IMR-90 (cell line): Measurements from ENCODE around the gene SPIC. TPM values are rescaled to one million over a fixed set of nuclear protein-coding genes. Genes with fewer than 3 reads are reported as not detected.

Experiments used
- ATAC-seq: fragments of 200-7000 bp; cut with Tn5 transposase; 2 replicates; pipeline ENCODE4 v1.9.1; 2020; ENCODE audit warnings: low read depth, mild to moderate bottlenecking, moderate library complexity
- BruUV-seq: library from RNA; stranded (reverse); fragments of 400-500 nt; replicated peaks from 2 replicates; lab custom pipeline; 2021; lab: Mats Ljungman, UMichigan
- CTCF ChIA-PET: fragments of 300-600 bp; formaldehyde crosslinking; extraction: SDS; loops from one replicate; lab custom pipeline; 2021; ENCODE audit warnings: antibody characterized with exemption; lab: Yijun Ruan, JAX
- POLR2A ChIA-PET: fragments of 300-600 bp; sonication (Branson Sonifier 250); formaldehyde crosslinking; loops from one replicate; lab custom pipeline; 2022; ENCODE audit warnings: antibody characterized with exemption; ENCODE audit not compliant: unreplicated experiment; lab: Charles Lee
- DNase-seq: peaks from one replicate; pipeline ENCODE4 v3.0.0; 2013
- H2AFZ ChIP-seq: replicated peaks from 2 replicates; pipeline ENCODE3; 2013; ENCODE audit warnings: low read length, mild to moderate bottlenecking; ENCODE audit not compliant: poor library complexity
- H2AK5ac ChIP-seq: 2 replicates; pipeline ENCODE4 v1.6.1; 2013; ENCODE audit warnings: low read depth, low read length, inconsistent platforms
- H2AK9ac ChIP-seq: replicated peaks from 2 replicates; pipeline ENCODE3; 2013; ENCODE audit warnings: mild to moderate bottlenecking, low read depth, low read length, moderate library complexity; ENCODE audit not compliant: poor library complexity
- H2BK120ac ChIP-seq: 2 replicates; pipeline ENCODE4 v1.6.1; 2013; ENCODE audit warnings: low read depth, low read length, inconsistent platforms
- H2BK15ac ChIP-seq: 3 replicates; pipeline ENCODE4 v1.6.1; 2013; ENCODE audit warnings: low read depth, low read length, inconsistent platforms
- H2BK20ac ChIP-seq: 2 replicates; pipeline ENCODE4 v1.6.1; 2013; ENCODE audit warnings: low read depth, mild to moderate bottlenecking, inconsistent platforms, low read length, moderate library complexity
- H2BK5ac ChIP-seq: 2 replicates; pipeline ENCODE4 v1.6.1; 2013; ENCODE audit warnings: mild to moderate bottlenecking, low read depth, low read length, inconsistent platforms; ENCODE audit not compliant: poor library complexity, severe bottlenecking
- H3K14ac ChIP-seq: replicated peaks from 2 replicates; pipeline ENCODE4 v1.6.1; 2013; ENCODE audit warnings: low read depth, low read length, inconsistent platforms
- H3K18ac ChIP-seq: 2 replicates; pipeline ENCODE4 v1.6.1; 2013; ENCODE audit warnings: low read depth, low read length, control low read depth
- H3K23ac ChIP-seq: 2 replicates; pipeline ENCODE4 v1.6.1; 2013; ENCODE audit warnings: low read depth, low read length, inconsistent platforms
- H3K27ac ChIP-seq: 2 replicates; pipeline ENCODE4 v1.5.1; 2013; ENCODE audit warnings: mild to moderate bottlenecking, control low read depth, low read length; ENCODE audit not compliant: insufficient read depth
- H3K27me3 ChIP-seq: 2 replicates; pipeline ENCODE4 v1.6.1; 2013; ENCODE audit warnings: low read length; ENCODE audit not compliant: control insufficient read depth, insufficient read depth
- H3K36me3 ChIP-seq: 2 replicates; pipeline ENCODE4 v1.6.1; 2013; ENCODE audit warnings: low read length, mixed read lengths; ENCODE audit not compliant: control insufficient read depth, insufficient read depth
- H3K4ac ChIP-seq: 2 replicates; pipeline ENCODE4 v1.6.1; 2013; ENCODE audit warnings: low read depth, low read length, inconsistent platforms
- H3K4me1 ChIP-seq: 2 replicates; pipeline ENCODE4 v1.6.1; 2013; ENCODE audit warnings: low read length, mixed read lengths; ENCODE audit not compliant: control insufficient read depth, insufficient read depth
- H3K4me2 ChIP-seq: 2 replicates; pipeline ENCODE4 v1.6.1; 2013; ENCODE audit warnings: low read depth, mild to moderate bottlenecking, control low read depth, low read length, moderate library complexity
- H3K4me3 ChIP-seq: 2 replicates; pipeline ENCODE4 v1.5.1; 2013; ENCODE audit warnings: low read depth, mild to moderate bottlenecking, control low read depth, low read length, moderate library complexity; ENCODE audit not compliant: insufficient read depth
- H3K56ac ChIP-seq: 2 replicates; pipeline ENCODE4 v1.6.1; 2013; ENCODE audit warnings: low read length, inconsistent platforms; ENCODE audit not compliant: insufficient read depth; ENCODE audit errors: extremely low read depth
- H3K79me1 ChIP-seq, 2 experiments: 2 replicates each; pipeline ENCODE4 v1.6.1; 2013; ENCODE audit warnings: low read length in 2 of 2, inconsistent platforms in 1 of 2, low read depth in 1 of 2
- H3K9ac ChIP-seq: 2 replicates; pipeline ENCODE4 v1.6.1; 2013; ENCODE audit warnings: low read depth, low read length, control low read depth
- H3K9me1 ChIP-seq: 2 replicates; pipeline ENCODE4 v1.6.1; 2013; ENCODE audit warnings: low read length, inconsistent platforms; ENCODE audit not compliant: insufficient read depth
- H3K9me3 ChIP-seq: 2 replicates; pipeline ENCODE4 v1.6.1; 2013; ENCODE audit warnings: low read length; ENCODE audit not compliant: control insufficient read depth, insufficient read depth
- H4K20me1 ChIP-seq: 2 replicates; pipeline ENCODE4 v1.6.1; 2013; ENCODE audit warnings: low read length, inconsistent platforms; ENCODE audit not compliant: insufficient read depth
- H4K5ac ChIP-seq: 2 replicates; pipeline ENCODE4 v1.6.1; 2013; ENCODE audit warnings: mild to moderate bottlenecking, low read depth, low read length, control low read depth
- H4K8ac ChIP-seq, 2 experiments: 2 replicates each; pipeline ENCODE4 v1.6.1; 2013; ENCODE audit warnings: low read depth in 2 of 2, low read length in 2 of 2, control low read depth in 1 of 2, inconsistent platforms in 1 of 2
- H4K91ac ChIP-seq: 2 replicates; pipeline ENCODE4 v1.6.1; 2013; ENCODE audit warnings: low read depth, low read length, inconsistent platforms; ENCODE audit not compliant: insufficient read depth
- BHLHE40 ChIP-seq: fragments of 150-350 bp; IDR thresholded peaks from 2 replicates; pipeline ENCODE4 v1.6.1; 2016; ENCODE audit warnings: mild to moderate bottlenecking, low read depth, low read length
- CEBPB ChIP-seq: IDR thresholded peaks from 2 replicates; pipeline ENCODE4 v1.6.1; 2012; ENCODE audit warnings: low read depth, low read length, improper control_type of control experiment
- CHD1 ChIP-seq: IDR thresholded peaks from 2 replicates; pipeline ENCODE4 v1.6.1; 2012; ENCODE audit warnings: low read depth, low read length, improper control_type of control experiment
- CTCF ChIP-seq: conservative IDR thresholded peaks from 2 replicates; pipeline ENCODE4 v1.5.1; 2012; ENCODE audit warnings: mild to moderate bottlenecking, low read depth, low read length, improper control_type of control experiment
- ELK1 ChIP-seq: fragments of 150-350 bp; IDR thresholded peaks from 2 replicates; pipeline ENCODE4 v1.6.1; 2016; ENCODE audit warnings: low read depth, mild to moderate bottlenecking, low read length, moderate library complexity, borderline replicate concordance
- FOS ChIP-seq: fragments of 150-350 bp; IDR thresholded peaks from 2 replicates; pipeline ENCODE4 v1.6.1; 2016; ENCODE audit warnings: low read depth, low read length
- MAFK ChIP-seq: IDR thresholded peaks from 2 replicates; pipeline ENCODE4 v1.6.1; 2012; ENCODE audit warnings: low read depth, low read length, improper control_type of control experiment
- MAZ ChIP-seq: IDR thresholded peaks from 2 replicates; pipeline ENCODE4 v1.6.1; 2012; ENCODE audit warnings: low read depth, mild to moderate bottlenecking, low read length, improper control_type of control experiment, moderate library complexity, borderline replicate concordance
- MXI1 ChIP-seq: IDR thresholded peaks from 2 replicates; pipeline ENCODE4 v1.6.1; 2012; ENCODE audit warnings: low read depth, mild to moderate bottlenecking, low read length, moderate library complexity, borderline replicate concordance
- NFE2L2 ChIP-seq: fragments of 150-350 bp; IDR thresholded peaks from 2 replicates; pipeline ENCODE4 v1.6.1; 2016; ENCODE audit warnings: low read depth, mild to moderate bottlenecking, low read length
- POLR2A ChIP-seq: IDR thresholded peaks from 2 replicates; pipeline ENCODE4 v1.6.1; 2012; ENCODE audit warnings: mild to moderate bottlenecking, low read depth, low read length
- RAD21 ChIP-seq: IDR thresholded peaks from 2 replicates; pipeline ENCODE4 v1.6.1; 2012; ENCODE audit warnings: low read length, improper control_type of control experiment
- RCOR1 ChIP-seq: IDR thresholded peaks from 2 replicates; pipeline ENCODE4 v1.6.1; 2012; ENCODE audit warnings: mild to moderate bottlenecking, low read length, improper control_type of control experiment; ENCODE audit not compliant: insufficient replicate concordance
- RFX5 ChIP-seq: IDR thresholded peaks from 2 replicates; pipeline ENCODE4 v1.8.0; 2012; ENCODE audit warnings: low read depth, mild to moderate bottlenecking, low read length, moderate library complexity
- SMC3 ChIP-seq: fragments of 150-350 bp; IDR thresholded peaks from 2 replicates; pipeline ENCODE4 v1.6.1; 2016; ENCODE audit warnings: low read depth, mild to moderate bottlenecking, antibody characterized with exemption, low read length, moderate library complexity
- USF2 ChIP-seq: fragments of 150-350 bp; IDR thresholded peaks from 2 replicates; pipeline ENCODE4 v1.6.1; 2017; ENCODE audit warnings: mild to moderate bottlenecking, antibody characterized with exemption, low read length, low read depth
- WGBS, 2 experiments: methylation state at CpG; one replicate each; pipeline versions ENCODE4 v1.1.5 to v1.1.7; 2013; ENCODE audit warnings: missing lambda C conversion rate in 2 of 2; ENCODE audit not compliant: insufficient read length in 1 of 2; ENCODE audit errors: extremely low coverage in 2 of 2; 5-methylcytosine and 5-hydroxymethylcytosine counted together
- dilution Hi-C: fragments of 300-500 bp; cut with HindIII; formaldehyde crosslinking; loops from one replicate; pipeline ENCODE4 v1.14.3; 2018; ENCODE audit warnings: low sequenced_read_pairs; ENCODE audit not compliant: unreplicated experiment
- in situ Hi-C: fragments of 300-500 bp; cut with MboI; formaldehyde crosslinking; loops from 3 replicates; pipeline ENCODE4 v1.14.3; 2019; ENCODE audit warnings: low sequenced_read_pairs, inconsistent platforms, mixed read lengths
- intact Hi-C: fragments of 100-400 bp; cut with micrococcal nuclease; formaldehyde crosslinking; loops from 2 replicates; pipeline ENCODE4 v1.10.0; 2022
- polyA plus RNA-seq, 3 experiments: library from polyadenylated mRNA; depleted of rRNA; stranded (reverse); fragments of >200 nt; gene quantifications; 2 replicates each; pipeline ENCODE4 v1.2.3, GENCODE V29; 2012; ENCODE audit warnings: low replicate concordance in 1 of 3
- total RNA-seq: library from RNA; depleted of rRNA; stranded (reverse); fragments of >200 nt; gene quantifications from 2 replicates; pipeline ENCODE4 v1.2.3, GENCODE V29; 2012

SPIC gene
- total and polyA plus RNA-seq, 2 of the 4 experiments (the other 2 are of a cell fraction) = not detected

GRCh38 chr12:101480849-101481248 lies 5.7 kb downstream of the SPIC start:
- in situ Hi-C loops (no loop called here), intact Hi-C loops (no loop called here), dilution Hi-C loops (no loop called here)
- Histone ChIP-seq H2BK5ac (no peak overlapping the region), H3K27ac (no peak overlapping the region), H3K27me3 (no peaks in the 10 kb centered on the region), H2AK9ac (no peak overlapping the region), H3K4ac (no peak overlapping the region), H3K23ac (no peak overlapping the region), H2AK5ac (no peak overlapping the region), H3K79me1 (no peaks in the 10 kb centered on the region), H2BK15ac (no peak overlapping the region), H3K4me1 (no peaks in the 10 kb centered on the region), H4K91ac (no peak overlapping the region), H3K36me3 (no peaks in the 10 kb centered on the region), H2BK20ac (no peak overlapping the region), H3K56ac (no peak overlapping the region), H2AFZ (no peak overlapping the region), H2BK120ac (no peak overlapping the region), H4K8ac (no peak overlapping the region), H4K5ac (no peak overlapping the region), H3K4me2 (no peak overlapping the region), H4K20me1 (no peaks in the 10 kb centered on the region), H3K9me3 (no peaks in the 10 kb centered on the region), H3K9ac (no peak overlapping the region), H3K4me3 (no peak overlapping the region), H3K18ac (no peak overlapping the region), H3K9me1 (no peaks in the 10 kb centered on the region), H3K14ac (no peak overlapping the region)
- TF ChIP-seq BHLHE40 = no peak
- TF ChIP-seq RAD21 = no peak
- no peak for TF ChIP-seq RCOR1
- TF ChIP-seq MAFK = no peak
- no peak for TF ChIP-seq CHD1
- no peak for TF ChIP-seq CEBPB
- no peak for TF ChIP-seq ELK1
- no peak for TF ChIP-seq POLR2A
- TF ChIP-seq FOS = no peak
- no peak for TF ChIP-seq CTCF
- TF ChIP-seq MAZ = no peak
- TF ChIP-seq SMC3 = no peak
- TF ChIP-seq NFE2L2 = no peak
- TF ChIP-seq USF2 = no peak
- TF ChIP-seq RFX5 = no peak
- TF ChIP-seq MXI1 = no peak
- ChIA-PET POLR2A (no interaction called here), CTCF (no interaction called here)
- no peak for DNase-seq
- no TSS peak for BruUV-seq
- WGBS, 2 experiments = no CpG with 5 or more reads among the region's 1 CpG
- no peak for ATAC-seq
